Testis (tissue), 3 donors: ENCODE measurements around the gene CCDC57. TPM values are rescaled to one million over a fixed set of nuclear protein-coding genes. Genes with fewer than 3 reads are reported as not detected.

ENCODE experiments used
- DNase-seq: peaks from one replicate; pipeline ENCODE4 v3.0.0-alpha.2; 2019
- H3K27ac ChIP-seq, 2 donors: fragments of 200-600 bp; sonication (generic); one replicate each; pipeline ENCODE4 v1.5.1; 2019
- H3K27me3 ChIP-seq: fragments of 200-600 bp; sonication (generic); one replicate; pipeline ENCODE4 v1.5.1; 2019
- H3K36me3 ChIP-seq: fragments of 200-600 bp; sonication (generic); one replicate; pipeline ENCODE4 v1.5.1; 2017; ENCODE audit warnings: low read depth; ENCODE audit errors: missing control alignments
- H3K4me1 ChIP-seq: fragments of 200-600 bp; sonication (generic); one replicate; pipeline ENCODE4 v1.5.1; 2019
- H3K4me3 ChIP-seq, 2 donors: fragments of 200-600 bp; sonication (generic); one replicate each; pipeline ENCODE4 v1.5.1; 2017 to 2019
- H3K9me3 ChIP-seq: fragments of 200-600 bp; sonication (generic); one replicate; pipeline ENCODE4 v1.5.1; 2017
- POLR2A ChIP-seq: fragments of 450-650 bp; IDR thresholded peaks from one replicate; pipeline ENCODE4 v1.6.1; 2017; ENCODE audit warnings: antibody characterized with exemption, mild to moderate bottlenecking, moderate library complexity
- WGBS, 2 donors: methylation state at CpG; one replicate each; pipeline ENCODE4 v1.1.5; 2018; 5-methylcytosine and 5-hydroxymethylcytosine counted together
- intact Hi-C: fragments of 100-400 bp; cut with DNase I; formaldehyde crosslinking; loops from one replicate; pipeline ENCODE4 v1.15.1; 2023; ENCODE audit warnings: low total_unique reads
- polyA plus RNA-seq: library from polyadenylated mRNA; stranded (reverse); fragments of 350-450 nt; fragmentation: Illumina TruSeq; extraction: RNeasy Lipid Tissue Mini Kit (QIAGEN cat#74804); gene quantifications from one replicate; pipeline ENCODE4 v1.2.3, GENCODE V29; 2014; ENCODE audit warnings: low read depth, low replicate concordance; ENCODE audit not compliant: insufficient read depth
- total RNA-seq, 2 donors: library from RNA; depleted of rRNA; stranded (reverse); fragments of >200 nt; gene quantifications; one replicate each; pipeline ENCODE4 v1.2.3, GENCODE V29; 2016
- TF ChIP-seq, protein P1 (sequence below), 3 experiments: fragments of 450-650 bp in 2 of 3; fragments of 200-600 bp in 1 of 3; sonication (generic) in 1 of 3; IDR thresholded peaks; one replicate each; pipeline ENCODE4 v1.5.1; 2016 to 2019; ENCODE audit warnings: antibody characterized with exemption in 3 of 3, mild to moderate bottlenecking in 2 of 3, moderate library complexity in 1 of 3

The CCDC57 gene
- total and polyA plus RNA-seq, 3 donors from 2014 or later, result 61.3 to 111 (median 71.8) TPM

DNA sequence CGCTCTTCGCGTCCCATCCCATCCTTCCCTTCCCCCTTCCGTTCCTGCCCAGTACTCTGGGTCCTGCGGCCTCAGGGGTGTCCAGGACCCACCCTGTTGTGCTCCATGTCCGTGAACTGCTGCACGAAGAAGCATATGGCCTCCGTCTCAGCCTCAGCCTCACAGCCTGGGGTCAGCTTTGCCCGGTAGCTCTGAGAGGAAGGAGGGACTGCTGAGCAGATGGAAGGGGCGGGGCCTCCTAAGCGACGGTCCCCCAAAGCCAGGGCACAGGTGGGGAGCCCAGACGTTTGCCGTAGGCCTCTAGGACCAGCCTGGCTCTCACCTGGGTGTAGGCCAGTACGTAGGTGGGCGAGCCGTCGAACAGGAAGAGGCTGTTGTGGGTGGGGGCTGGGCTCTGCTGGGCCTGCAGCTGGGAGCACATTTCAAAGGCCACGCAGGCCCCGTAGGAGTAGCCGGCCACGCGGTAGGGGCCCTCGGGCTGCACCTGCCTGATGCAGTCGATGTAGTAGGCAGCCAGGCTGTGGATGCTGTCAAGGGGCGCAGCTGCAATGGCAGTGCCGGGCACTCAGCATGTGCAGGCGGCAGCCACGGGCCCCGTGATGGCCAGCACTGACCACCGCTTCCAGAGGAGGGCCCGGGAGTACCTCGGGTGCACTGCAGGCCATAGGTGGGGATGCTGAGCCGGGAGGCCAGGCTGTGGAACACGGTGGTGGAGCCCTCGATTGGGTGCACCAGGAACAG is 132.4 kb downstream of the CCDC57 start:
- intact Hi-C loops, result no loop called here
- TF ChIP-seq POLR2A, result no peak
- TF ChIP-seq, protein P1, sequence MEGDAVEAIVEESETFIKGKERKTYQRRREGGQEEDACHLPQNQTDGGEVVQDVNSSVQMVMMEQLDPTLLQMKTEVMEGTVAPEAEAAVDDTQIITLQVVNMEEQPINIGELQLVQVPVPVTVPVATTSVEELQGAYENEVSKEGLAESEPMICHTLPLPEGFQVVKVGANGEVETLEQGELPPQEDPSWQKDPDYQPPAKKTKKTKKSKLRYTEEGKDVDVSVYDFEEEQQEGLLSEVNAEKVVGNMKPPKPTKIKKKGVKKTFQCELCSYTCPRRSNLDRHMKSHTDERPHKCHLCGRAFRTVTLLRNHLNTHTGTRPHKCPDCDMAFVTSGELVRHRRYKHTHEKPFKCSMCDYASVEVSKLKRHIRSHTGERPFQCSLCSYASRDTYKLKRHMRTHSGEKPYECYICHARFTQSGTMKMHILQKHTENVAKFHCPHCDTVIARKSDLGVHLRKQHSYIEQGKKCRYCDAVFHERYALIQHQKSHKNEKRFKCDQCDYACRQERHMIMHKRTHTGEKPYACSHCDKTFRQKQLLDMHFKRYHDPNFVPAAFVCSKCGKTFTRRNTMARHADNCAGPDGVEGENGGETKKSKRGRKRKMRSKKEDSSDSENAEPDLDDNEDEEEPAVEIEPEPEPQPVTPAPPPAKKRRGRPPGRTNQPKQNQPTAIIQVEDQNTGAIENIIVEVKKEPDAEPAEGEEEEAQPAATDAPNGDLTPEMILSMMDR (IDR thresholded peaks at IDR 0.05), result no peak

DNA sequence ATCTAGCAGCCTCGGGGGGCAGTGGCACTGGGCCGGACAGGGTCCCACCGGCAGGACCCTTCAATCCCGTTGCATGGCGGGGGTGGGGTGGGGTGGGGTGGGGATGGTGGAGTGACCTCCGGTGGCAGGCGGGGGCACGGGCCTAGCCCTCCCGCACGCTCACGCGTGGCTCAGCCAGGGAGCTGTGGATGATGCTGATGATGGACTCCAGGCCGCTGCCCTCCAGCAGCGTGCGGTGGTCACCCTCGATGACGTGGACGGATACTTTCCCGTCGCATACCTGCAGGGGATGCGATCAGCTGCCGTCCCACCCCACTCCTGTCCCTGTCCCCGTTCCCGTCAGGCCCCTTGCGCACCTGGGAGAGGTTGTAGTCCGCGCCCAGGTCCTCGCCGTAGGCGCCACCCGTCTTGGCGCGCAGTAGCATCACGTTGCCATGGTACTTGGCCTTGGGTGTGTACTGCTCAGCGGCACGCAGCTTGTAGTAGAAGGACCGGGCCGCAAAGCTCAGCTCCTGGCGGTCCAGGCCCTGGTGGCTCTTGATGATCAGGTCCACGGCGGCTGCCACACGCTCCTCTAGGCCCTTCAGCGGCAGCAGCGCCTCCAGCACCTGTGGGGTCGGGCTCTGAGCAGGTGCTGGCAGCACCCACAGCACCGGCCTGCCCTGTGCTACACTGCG is 133.5 kb downstream of the CCDC57 start:
- Histone ChIP-seq H3K36me3 (no peaks in the 10 kb centered on the region), H3K4me1 (peaks cover 22% of the 10 kb centered on the region), H3K27me3 (no peaks in the 10 kb centered on the region), H3K4me3 (no peak overlapping the region), H3K27ac (no peak overlapping the region), H3K9me3 (no peaks in the 10 kb centered on the region)
- intact Hi-C loops, result no loop called here
- DNase-seq, result no peak
- TF ChIP-seq, protein P1 (IDR thresholded peaks at IDR 0.05), result no peak
- no peak for TF ChIP-seq POLR2A
- 93 to 96% methylated on average over 32 to 47 of the region's 47 CpGs for WGBS, 2 donors

More for the DNA sequence above, 132.4 kb downstream of the CCDC57 start:
- Histone ChIP-seq H3K9me3 (no peaks in the 10 kb centered on the region), H3K27ac (no peak overlapping the region), H3K4me3 (no peak overlapping the region), H3K27me3 (no peaks in the 10 kb centered on the region), H3K36me3 (no peaks in the 10 kb centered on the region), H3K4me1 (peaks cover 22% of the 10 kb centered on the region)
- DNase-seq, result no peak
- WGBS, 2 donors, result 92 to 93% methylated on average over 23 to 36 of the region's 36 CpGs

DNA sequence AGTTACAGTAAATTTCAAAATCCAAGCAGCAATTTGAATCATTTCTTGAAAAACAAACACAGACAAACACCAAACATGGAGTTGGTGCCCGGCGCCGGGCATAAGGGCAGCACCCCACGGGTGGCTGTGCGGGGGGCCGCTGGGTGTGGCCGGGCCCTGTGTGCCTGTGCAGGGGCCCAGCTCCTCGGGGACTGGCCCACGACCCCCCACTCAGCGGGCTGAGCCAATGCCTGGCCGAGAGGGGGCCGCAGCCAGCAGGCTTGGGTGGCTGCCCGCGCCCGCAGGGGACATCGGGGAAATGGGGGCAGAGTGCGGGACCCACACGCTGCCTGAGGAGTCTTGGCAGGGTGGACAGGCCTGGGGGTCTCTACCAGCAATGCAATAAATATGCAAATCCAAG is 134.2 kb downstream of the CCDC57 start:
- WGBS, 2 donors, result 89 to 91% methylated on average over 9 to 18 of the region's 18 CpGs
- Histone ChIP-seq H3K4me1 (peaks cover 22% of the 10 kb centered on the region), H3K27ac (peak overlapping the region in 1 of 2 donors; percentile 21), H3K4me3 (no peak overlapping the region), H3K9me3 (no peaks in the 10 kb centered on the region), H3K36me3 (no peaks in the 10 kb centered on the region), H3K27me3 (no peaks in the 10 kb centered on the region)
- no peak for DNase-seq
- TF ChIP-seq POLR2A, result no peak
- TF ChIP-seq, protein P1 (IDR thresholded peaks at IDR 0.05), result no peak
- intact Hi-C loops, result no loop called here

DNA sequence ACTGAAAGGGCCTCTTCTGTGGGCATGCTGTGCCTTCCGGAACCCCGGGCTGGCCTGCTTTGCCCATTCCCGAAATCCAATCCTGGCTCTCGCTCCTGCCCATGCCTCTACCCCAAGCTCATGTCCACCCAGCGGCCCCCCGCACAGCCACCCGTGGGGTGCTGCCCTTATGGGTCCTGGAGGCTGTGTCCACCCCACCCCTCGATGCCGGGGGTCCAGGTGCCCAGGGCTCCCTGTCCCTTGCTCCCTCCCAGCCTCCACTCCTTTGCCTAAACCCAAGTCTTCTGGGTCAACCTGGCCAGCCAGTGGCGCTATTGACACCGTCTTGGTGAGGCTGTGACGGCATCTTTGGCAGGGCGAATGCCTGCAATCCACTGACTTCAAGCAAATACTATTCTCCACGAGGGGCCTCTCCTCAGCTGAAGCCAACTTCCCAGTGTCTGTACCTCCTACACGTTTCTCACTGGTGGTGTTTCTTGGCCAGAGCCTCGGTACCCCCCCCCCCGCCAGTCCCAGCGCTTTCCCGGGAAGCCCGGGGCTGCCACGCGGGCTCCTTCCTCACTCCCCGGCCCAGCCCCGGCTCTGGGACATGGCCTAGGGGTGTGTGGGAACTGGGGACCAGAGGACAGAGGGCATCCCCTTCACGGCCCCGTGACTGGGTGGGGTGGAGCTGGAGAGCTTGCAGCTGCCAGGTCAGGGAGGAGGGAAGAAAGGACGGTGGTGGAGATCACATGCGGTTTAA is 134.9 kb downstream of the CCDC57 start:
- H3K27me3 ChIP-seq, result no peaks in the 10 kb centered on the region
- TF ChIP-seq, protein P1 (IDR thresholded peaks at IDR 0.05), result no peak
- TF ChIP-seq POLR2A, result no peak
- intact Hi-C loops, result no loop called here
- H3K4me1 ChIP-seq, result peaks cover 22% of the 10 kb centered on the region
- no peaks in the 10 kb centered on the region for H3K9me3 ChIP-seq
- DNase-seq, result peak; percentile 74
- WGBS, 2 donors, result 56 to 61% methylated on average over 21 to 28 of the region's 28 CpGs
- peak overlapping the region in 1 of 2 donors; percentile 21 for H3K27ac ChIP-seq
- H3K36me3 ChIP-seq, result no peaks in the 10 kb centered on the region
- no peak overlapping the region for H3K4me3 ChIP-seq
